ENCODE results near the gene ZP1.

The ZP1 gene

DNA sequence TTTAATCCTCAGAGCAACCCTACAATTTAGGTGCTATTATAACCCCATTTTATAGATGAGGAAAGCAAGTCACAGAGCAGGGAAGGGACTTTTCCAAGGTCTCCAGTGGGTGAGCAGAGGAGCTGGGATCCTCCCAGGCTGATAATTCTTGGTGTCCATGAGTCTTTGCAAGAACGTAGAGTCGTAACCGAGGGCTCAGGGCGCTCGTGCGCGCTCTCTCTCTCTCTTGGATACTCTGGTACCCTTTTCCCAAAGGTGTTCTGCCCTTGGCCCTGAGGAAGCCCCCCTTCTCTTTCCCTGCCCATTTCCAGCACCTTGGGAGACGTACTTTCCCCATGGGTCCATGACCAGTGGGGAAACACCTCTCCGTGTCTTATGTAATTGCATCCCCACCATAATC, 5.2 kb upstream of the ZP1 start:
- DNase-seq = no peak

- DNase-seq = no peak
These were observed 3.5 kb upstream of the ZP1 start for GRCh38 chr11:60863550-60864521.

DNA sequence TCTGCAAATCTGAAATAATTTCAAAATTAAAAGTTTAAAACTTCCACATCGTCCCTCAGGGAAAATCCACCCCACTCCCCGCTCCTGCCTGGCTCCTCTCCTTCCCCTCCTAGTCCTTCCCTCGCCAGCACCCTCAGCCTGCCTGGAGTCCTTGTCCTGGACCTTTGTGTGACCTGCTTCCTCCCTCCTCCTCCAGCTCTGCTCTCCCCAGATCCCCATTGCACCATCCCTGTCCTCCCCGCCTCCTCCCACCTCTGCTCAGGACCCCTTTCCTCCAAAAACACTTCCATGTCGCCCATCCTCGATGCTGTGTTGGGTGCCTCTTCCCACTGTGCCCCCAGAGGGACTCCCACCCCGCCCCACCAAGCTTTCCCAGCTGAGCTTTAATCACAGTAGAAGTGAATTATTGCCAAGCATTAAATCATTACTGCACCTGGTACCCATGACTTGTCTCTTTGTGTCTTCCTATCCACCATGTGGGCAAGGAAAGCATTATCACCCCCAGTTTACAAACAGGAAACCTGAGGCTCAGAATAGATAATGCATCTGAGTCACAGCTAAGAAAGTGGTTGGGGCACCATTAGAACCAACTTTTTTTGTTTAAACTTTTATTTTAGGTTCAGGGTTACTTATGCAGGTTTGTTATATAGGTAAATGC, 2.4 kb upstream of the ZP1 start:
- DNase-seq = no peak

DNA sequence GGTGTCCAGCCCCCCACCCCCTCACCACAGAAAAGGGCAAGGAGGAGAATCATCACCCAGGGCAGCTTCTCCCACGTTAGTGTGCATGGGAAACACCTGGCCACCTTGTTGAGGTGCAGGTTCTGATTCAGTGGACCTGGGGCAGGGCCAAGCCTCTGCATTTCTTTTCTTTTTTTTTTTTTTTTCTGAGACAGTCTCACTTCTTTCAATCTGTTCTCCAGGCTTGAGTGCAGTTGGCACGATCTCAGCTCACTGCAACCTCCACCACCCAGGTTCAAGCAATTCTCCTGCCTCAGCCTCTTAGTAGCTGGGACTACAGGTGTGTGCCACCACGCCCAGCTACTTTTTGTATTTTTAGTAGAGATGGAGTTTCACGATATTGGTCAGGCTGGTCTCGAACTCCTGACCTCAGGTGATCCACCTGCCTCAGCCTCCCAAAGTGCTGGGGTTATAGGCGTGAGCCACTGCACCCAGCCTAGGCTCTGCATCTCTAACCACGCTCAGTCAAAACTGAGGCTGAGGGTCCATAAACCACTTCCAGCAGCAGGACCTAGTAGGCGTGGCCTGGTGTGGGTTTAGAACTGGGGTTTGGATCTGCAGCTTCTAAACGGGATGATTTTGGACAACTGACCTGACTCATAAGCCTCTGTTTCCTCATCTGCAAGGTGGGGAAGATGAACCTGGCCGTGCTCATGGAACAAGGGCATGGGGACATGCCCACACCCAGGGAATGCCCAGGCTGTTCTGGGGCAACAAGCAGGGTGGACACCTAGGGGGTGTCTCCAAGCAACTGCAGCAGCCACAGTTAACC, 734 bp downstream of the ZP1 start:
- DNase-seq = peak; percentile 59

DNA sequence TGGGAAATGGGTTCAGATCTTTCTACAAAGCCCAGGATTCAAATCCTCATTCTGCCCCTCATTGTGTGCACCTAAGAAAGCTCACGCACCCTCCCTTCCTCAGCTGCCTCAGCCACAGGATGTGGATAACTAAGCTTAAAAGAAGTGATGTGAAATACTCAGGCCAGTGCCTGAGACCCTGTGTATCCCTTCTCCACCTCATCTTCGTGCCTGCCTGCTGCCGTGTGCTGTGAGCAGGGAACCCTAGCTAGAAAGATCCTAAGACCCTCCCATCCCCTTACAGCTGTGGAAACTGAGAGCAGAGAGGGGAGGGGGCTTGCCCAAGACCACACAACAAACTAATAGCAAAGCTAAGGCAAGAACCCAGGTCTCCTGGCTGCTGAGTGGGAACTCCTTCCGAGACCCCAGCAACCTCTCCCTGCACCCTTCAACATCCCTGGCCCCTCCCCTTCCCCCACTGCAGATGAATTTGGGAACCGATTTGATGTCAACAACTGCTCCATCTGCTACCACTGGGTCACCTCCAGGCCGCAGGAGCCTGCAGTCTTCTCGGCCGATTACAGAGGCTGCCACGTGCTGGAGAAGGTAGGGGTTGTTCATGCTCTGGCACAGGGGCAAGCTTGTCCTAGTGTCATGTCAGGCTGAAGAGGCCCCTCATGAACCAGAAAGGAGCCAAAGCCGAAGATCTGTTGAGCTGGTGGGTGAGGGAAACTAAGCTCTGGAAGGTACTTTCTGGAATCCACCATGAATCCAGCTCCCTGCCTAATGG, 1.5 kb downstream of the ZP1 start:
- no peak for DNase-seq

DNA sequence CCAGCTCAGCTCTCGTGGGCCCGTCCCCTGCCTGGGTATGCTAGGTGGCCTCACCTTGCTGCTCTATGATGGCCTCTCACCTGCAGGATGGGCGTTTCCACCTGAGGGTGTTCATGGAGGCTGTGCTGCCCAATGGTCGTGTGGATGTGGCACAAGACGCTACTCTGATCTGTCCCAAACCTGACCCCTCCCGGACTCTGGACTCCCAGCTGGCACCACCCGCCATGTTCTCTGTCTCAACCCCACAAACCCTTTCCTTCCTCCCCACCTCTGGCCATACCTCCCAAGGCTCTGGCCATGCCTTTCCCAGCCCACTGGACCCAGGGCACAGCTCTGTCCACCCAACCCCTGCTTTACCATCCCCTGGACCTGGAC, 2.1 kb downstream of the ZP1 start:
- DNase-seq = no peak

DNA sequence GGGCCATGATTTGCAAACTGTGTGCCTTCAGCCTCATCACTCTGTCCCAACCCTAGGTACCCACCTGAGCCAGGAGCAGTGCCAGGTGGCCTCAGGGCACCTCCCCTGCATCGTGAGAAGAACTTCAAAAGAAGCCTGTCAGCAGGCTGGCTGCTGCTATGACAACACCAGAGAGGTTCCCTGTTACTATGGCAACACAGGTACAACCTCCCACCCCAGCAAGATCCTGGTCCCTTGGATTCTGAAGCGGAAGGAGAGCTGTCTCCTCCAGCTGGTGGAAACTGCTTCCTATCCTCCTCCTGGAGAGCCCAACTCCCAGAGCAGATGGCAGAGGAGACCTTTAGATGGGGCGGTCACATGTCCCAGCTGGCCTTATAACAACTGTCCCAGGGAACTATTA, 2.9 kb downstream of the ZP1 start:
- peak; percentile 99 for DNase-seq

DNA sequence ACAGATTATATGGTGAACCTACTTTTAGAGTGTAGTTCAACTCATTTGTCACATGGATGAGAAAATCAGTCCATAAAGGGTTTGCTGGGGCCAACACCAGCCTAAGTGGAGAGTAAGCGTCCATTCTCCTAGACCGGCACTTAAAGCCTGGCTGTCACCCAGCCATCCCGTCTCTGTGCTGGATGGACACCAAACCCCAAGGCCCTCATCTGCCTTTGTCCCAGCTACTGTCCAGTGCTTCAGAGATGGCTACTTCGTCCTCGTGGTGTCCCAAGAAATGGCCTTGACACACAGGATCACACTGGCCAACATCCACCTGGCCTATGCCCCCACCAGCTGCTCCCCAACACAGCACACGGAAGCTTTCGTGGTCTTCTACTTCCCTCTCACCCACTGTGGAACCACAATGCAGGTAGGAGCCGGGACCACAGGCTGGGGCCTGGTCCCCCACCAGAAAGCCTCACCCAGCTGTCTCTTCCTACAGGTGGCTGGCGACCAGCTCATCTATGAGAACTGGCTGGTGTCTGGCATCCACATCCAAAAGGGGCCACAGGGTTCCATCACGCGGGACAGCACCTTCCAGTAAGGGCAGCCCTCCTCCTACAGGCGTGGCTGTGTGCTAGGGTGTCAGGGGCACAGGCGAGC, 3.5 kb downstream of the ZP1 start:
- no peak for DNase-seq

DNA sequence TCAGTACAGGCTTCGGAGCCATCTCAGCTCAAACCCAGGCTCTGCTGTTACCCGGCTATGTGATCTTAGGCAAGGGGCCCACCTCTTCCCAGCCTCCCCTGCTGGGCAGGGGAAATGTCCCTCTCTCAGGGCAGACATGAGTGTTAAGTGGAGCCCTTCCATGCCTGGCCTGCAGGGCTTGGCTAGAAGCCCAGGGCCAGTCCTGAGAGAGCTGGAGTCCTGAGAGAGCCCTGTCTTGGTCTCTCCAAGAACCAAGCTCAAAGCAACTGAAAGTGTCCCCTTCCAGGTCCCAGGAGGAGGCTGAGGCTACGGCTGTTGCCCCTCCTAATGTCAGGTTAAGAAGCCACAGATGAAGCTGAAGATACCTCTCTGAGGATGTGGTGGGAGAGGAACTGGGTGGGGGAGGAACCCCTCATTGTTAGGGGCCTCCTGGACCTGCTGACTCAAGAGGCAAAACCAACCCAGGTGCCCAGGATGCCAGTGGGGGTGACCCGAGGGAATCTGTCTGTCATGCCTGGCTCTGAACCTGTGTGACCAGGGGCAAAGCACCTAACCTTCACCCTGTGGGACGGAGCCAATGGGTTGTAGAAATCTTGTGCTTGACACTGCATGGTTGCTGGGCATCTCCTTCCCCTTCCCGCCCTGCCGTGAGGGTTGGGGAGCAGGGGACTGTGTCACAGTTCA, 4.2 kb downstream of the ZP1 start:
- DNase-seq = peak; percentile 57

GRCh38 chr11:60872124-60872960, 5.0 kb downstream of the ZP1 start:
- peak; percentile 18 for DNase-seq

DNA sequence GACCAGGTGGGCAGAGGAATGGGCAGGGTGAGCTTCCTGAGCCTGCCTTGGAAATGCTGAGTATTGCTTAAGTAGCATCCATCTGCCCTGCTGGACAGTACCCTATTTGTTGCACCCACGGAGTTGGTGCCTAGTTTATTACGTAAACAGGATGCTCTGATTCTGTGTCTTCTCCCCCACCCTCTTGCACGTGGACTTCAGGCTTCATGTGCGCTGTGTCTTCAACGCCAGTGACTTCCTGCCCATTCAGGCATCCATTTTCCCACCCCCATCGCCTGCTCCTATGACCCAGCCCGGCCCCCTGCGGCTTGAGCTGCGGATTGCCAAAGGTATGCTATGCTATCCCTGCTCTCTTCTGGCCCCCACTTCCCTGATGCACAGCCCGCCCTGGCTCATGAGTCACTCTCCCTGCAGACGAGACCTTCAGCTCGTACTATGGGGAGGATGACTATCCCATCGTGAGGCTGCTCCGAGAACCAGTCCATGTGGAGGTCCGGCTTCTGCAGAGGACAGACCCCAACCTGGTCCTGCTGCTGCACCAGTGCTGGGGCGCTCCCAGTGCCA, 5.7 kb downstream of the ZP1 start:
- no peak for DNase-seq

- no peak for DNase-seq
These were observed 6.2 kb downstream of the ZP1 start for GRCh38 chr11:60873533-60873932.

- DNase-seq = no peak
These were observed 7.4 kb downstream of the ZP1 start for GRCh38 chr11:60874421-60875365.

DNA sequence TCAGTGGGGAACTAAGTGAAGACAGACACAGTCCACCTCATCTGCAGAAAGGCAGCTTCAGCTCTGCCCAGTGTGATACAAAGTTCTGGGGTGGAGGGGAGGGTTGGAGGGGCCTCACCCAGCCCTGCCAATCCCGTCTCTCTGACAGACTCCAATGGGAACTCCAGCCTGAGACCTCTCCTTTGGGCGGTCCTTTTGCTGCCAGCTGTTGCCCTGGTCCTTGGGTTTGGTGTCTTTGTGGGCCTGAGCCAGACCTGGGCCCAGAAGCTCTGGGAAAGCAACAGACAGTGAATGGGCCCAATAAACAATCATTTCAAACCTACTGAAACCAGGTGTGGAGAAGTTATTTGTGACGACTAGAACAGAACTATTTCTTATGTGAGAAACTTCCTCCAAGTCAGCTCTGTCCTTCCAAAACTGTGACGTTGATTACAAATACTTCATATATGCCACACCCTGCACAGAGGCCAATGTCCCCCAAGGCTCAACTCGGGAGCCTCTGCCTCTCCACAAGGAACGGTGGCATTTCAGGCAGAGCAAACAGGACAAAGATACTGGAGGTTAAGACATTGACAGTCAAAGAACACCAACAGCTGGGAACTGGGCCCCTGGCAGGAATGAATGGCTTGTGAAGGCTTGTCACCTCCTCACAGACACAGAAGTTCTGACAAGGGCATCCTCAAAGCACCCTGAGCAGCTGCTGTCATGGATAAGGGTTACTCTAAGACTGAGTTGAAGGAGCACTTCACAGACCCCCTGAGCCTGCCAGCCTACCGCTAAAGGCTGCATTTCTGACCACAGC, 8.2 kb downstream of the ZP1 start:
- no peak for DNase-seq

GRCh38 chr11:60876168-60876485, 8.8 kb downstream of the ZP1 start:
- no peak for DNase-seq

- DNase-seq = no peak
These were observed 11.1 kb downstream of the ZP1 start for GRCh38 chr11:60878245-60879101.

GRCh38 chr11:60879104-60879503, 11.8 kb downstream of the ZP1 start:
- no peak for DNase-seq

All from DMS53 (cell line).